ENCODE measurements around the gene LYPD6B.

Gene LYPD6B

GRCh38 chr2:149031396-149031795 is 7.1 kb upstream of the LYPD6B start:
- Histone ChIP-seq H3K79me2 (ENCODE audit: insufficient read depth, low read length) (no peaks in the 10 kb centered on the region), H3K9me3 (ENCODE audit: insufficient read depth, low read depth, low read length) (no peaks in the 10 kb centered on the region), H3K9ac (ENCODE audit: low read depth, low read length, poor library complexity, severe bottlenecking) (no peak overlapping the region), H3K9me2 (replicated peaks; ENCODE audit: low read depth, low read length) (no peaks in the 10 kb centered on the region), H3K27me3 (ENCODE audit: insufficient read depth, low read length, poor library complexity, severe bottlenecking) (no peaks in the 10 kb centered on the region), H3F3A (ENCODE audit: low read depth) (no peaks in the 10 kb centered on the region), H3K4me2 (ENCODE audit: low read depth, low read length, poor library complexity, severe bottlenecking) (no peak overlapping the region), H4K20me1 (ENCODE audit: insufficient read depth, low read length, poor library complexity, severe bottlenecking) (no peaks in the 10 kb centered on the region), H2AFZ (ENCODE audit: low read length) (peak overlapping the region; percentile 85; the same call in 1 of the 2 replicates), H3K36me3 (ENCODE audit: insufficient read depth, low read length) (no peaks in the 10 kb centered on the region), H3K4me3 (ENCODE audit: low read length, poor library complexity, severe bottlenecking) (no peak overlapping the region), H3K4me1 (ENCODE audit: insufficient read depth, low read length, poor library complexity, severe bottlenecking) (peaks cover 11% of the 10 kb centered on the region)
- no peak for TF ChIP-seq CTCF (conservative IDR thresholded peaks at IDR 0.05; ENCODE audit: low read length)
- no peak for TF ChIP-seq EZH2phosphoT487 (IDR thresholded peaks at IDR 0.05; ENCODE audit: borderline replicate concordance)

- Histone ChIP-seq H3K36me3 (ENCODE audit: insufficient read depth, low read length) (no peaks in the 10 kb centered on the region), H3K79me2 (ENCODE audit: insufficient read depth, low read length) (no peaks in the 10 kb centered on the region), H3K9me2 (replicated peaks; ENCODE audit: low read depth, low read length) (no peaks in the 10 kb centered on the region), H3K4me2 (ENCODE audit: low read depth, low read length, poor library complexity, severe bottlenecking) (no peak overlapping the region), H3K27me3 (ENCODE audit: insufficient read depth, low read length, poor library complexity, severe bottlenecking) (no peaks in the 10 kb centered on the region), H3K9me3 (ENCODE audit: insufficient read depth, low read depth, low read length) (no peaks in the 10 kb centered on the region), H3K4me1 (ENCODE audit: insufficient read depth, low read length, poor library complexity, severe bottlenecking) (peaks cover 11% of the 10 kb centered on the region), H3K9ac (ENCODE audit: low read depth, low read length, poor library complexity, severe bottlenecking) (no peak overlapping the region), H4K20me1 (ENCODE audit: insufficient read depth, low read length, poor library complexity, severe bottlenecking) (no peaks in the 10 kb centered on the region), H2AFZ (ENCODE audit: low read length) (no peak overlapping the region), H3F3A (ENCODE audit: low read depth) (no peaks in the 10 kb centered on the region), H3K4me3 (ENCODE audit: low read length, poor library complexity, severe bottlenecking) (no peak overlapping the region)
- TF ChIP-seq CTCF (conservative IDR thresholded peaks at IDR 0.05; ENCODE audit: low read length) (no peak), EZH2phosphoT487 (IDR thresholded peaks at IDR 0.05; ENCODE audit: borderline replicate concordance) (no peak)
Measured at GRCh38 chr2:149033716-149034115, 4.8 kb upstream of the LYPD6B start.

- no peaks in the 10 kb centered on the region for H3K27me3 ChIP-seq (ENCODE audit: insufficient read depth, low read length, poor library complexity, severe bottlenecking)
- H3K4me2 ChIP-seq (ENCODE audit: low read depth, low read length, poor library complexity, severe bottlenecking), result no peak overlapping the region
- no peaks in the 10 kb centered on the region for H4K20me1 ChIP-seq (ENCODE audit: insufficient read depth, low read length, poor library complexity, severe bottlenecking)
- H3K9ac ChIP-seq (ENCODE audit: low read depth, low read length, poor library complexity, severe bottlenecking), result no peak overlapping the region
- no peaks in the 10 kb centered on the region for H3F3A ChIP-seq (ENCODE audit: low read depth)
- H3K9me3 ChIP-seq (ENCODE audit: insufficient read depth, low read depth, low read length), result no peaks in the 10 kb centered on the region
- H3K9me2 ChIP-seq (replicated peaks; ENCODE audit: low read depth, low read length), result no peaks in the 10 kb centered on the region
- no peaks in the 10 kb centered on the region for H3K79me2 ChIP-seq (ENCODE audit: insufficient read depth, low read length)
- peaks cover 11% of the 10 kb centered on the region for H3K4me1 ChIP-seq (ENCODE audit: insufficient read depth, low read length, poor library complexity, severe bottlenecking)
- H2AFZ ChIP-seq (ENCODE audit: low read length), result no peak overlapping the region
- TF ChIP-seq EZH2phosphoT487 (IDR thresholded peaks at IDR 0.05; ENCODE audit: borderline replicate concordance), result no peak
- no peaks in the 10 kb centered on the region for H3K36me3 ChIP-seq (ENCODE audit: insufficient read depth, low read length)
- H3K4me3 ChIP-seq (ENCODE audit: low read length, poor library complexity, severe bottlenecking), result no peak overlapping the region
Measured at GRCh38 chr2:149034406-149034805, 4.1 kb upstream of the LYPD6B start.

GRCh38 chr2:149036507-149037293 is 1.8 kb upstream of the LYPD6B start:
- Histone ChIP-seq H3K27me3 (ENCODE audit: insufficient read depth, low read length, poor library complexity, severe bottlenecking) (no peaks in the 10 kb centered on the region), H3F3A (ENCODE audit: low read depth) (no peaks in the 10 kb centered on the region), H4K20me1 (ENCODE audit: insufficient read depth, low read length, poor library complexity, severe bottlenecking) (no peaks in the 10 kb centered on the region), H3K9ac (ENCODE audit: low read depth, low read length, poor library complexity, severe bottlenecking) (no peak overlapping the region), H3K4me1 (ENCODE audit: insufficient read depth, low read length, poor library complexity, severe bottlenecking) (peaks cover 8% of the 10 kb centered on the region), H3K9me2 (replicated peaks; ENCODE audit: low read depth, low read length) (no peaks in the 10 kb centered on the region), H3K9me3 (ENCODE audit: insufficient read depth, low read depth, low read length) (no peaks in the 10 kb centered on the region), H3K4me2 (ENCODE audit: low read depth, low read length, poor library complexity, severe bottlenecking) (no peak overlapping the region), H3K79me2 (ENCODE audit: insufficient read depth, low read length) (no peaks in the 10 kb centered on the region), H2AFZ (ENCODE audit: low read length) (no peak overlapping the region), H3K4me3 (ENCODE audit: low read length, poor library complexity, severe bottlenecking) (no peak overlapping the region), H3K36me3 (ENCODE audit: insufficient read depth, low read length) (no peaks in the 10 kb centered on the region)
- TF ChIP-seq EZH2phosphoT487 (IDR thresholded peaks at IDR 0.05; ENCODE audit: borderline replicate concordance) (no peak), CTCF (conservative IDR thresholded peaks at IDR 0.05; ENCODE audit: low read length) (no peak)

Data from Loucy (cell line).